SU-DHL-6 (cell line): Measurements from ENCODE around the gene HSF2BP.

Source experiments
- H2AFZ ChIP-seq: fragments of 200-600 bp; sonication (generic); 2 replicates; pipeline ENCODE4 v1.6.1; 2014; ENCODE audit warnings: low read depth, mild to moderate bottlenecking, moderate library complexity, mixed read lengths, antibody characterized with exemption, low read length; ENCODE audit not compliant: severe bottlenecking
- H3F3A ChIP-seq: fragments of 200-600 bp; shearing (Covaris generic); 2 replicates; pipeline ENCODE4 v1.6.0; 2016; ENCODE audit warnings: antibody characterized with exemption, mild to moderate bottlenecking; ENCODE audit not compliant: insufficient read depth
- H3K27ac ChIP-seq: fragments of 200-600 bp; sonication (generic); 2 replicates; pipeline ENCODE4 v1.5.1; 2016; ENCODE audit warnings: low read depth, mild to moderate bottlenecking, low read length, moderate library complexity, mixed read lengths
- H3K27me3 ChIP-seq: fragments of 200-600 bp; sonication (generic), shearing (Covaris generic); 2 replicates; pipeline ENCODE4 v1.6.0; 2014; ENCODE audit warnings: mild to moderate bottlenecking, low read length
- H3K36me3 ChIP-seq: fragments of 200-600 bp; sonication (generic); 2 replicates; pipeline ENCODE4 v1.6.1; 2014; ENCODE audit warnings: mild to moderate bottlenecking, low read length, mixed read lengths
- H3K4me2 ChIP-seq: fragments of 300-600, 200-600 bp; shearing (Covaris generic), sonication (generic); 2 replicates; pipeline ENCODE4 v1.6.0; 2014; ENCODE audit warnings: low read length, low read depth, mild to moderate bottlenecking; ENCODE audit not compliant: poor library complexity, severe bottlenecking
- H3K4me3 ChIP-seq: fragments of 200-600 bp; sonication (generic); 2 replicates; pipeline ENCODE4 v1.5.1; 2014; ENCODE audit warnings: antibody characterized with exemption, low read length, mild to moderate bottlenecking, mixed read lengths; ENCODE audit not compliant: insufficient read depth, poor library complexity, severe bottlenecking
- H3K79me2 ChIP-seq: fragments of 200-600 bp; sonication (generic); 2 replicates; pipeline ENCODE4 v1.6.1; 2014; ENCODE audit warnings: mild to moderate bottlenecking, low read length, moderate library complexity; ENCODE audit not compliant: insufficient read depth
- H3K9ac ChIP-seq: fragments of 200-600 bp; sonication (generic); 2 replicates; pipeline ENCODE4 v1.7.0; 2014; ENCODE audit warnings: mild to moderate bottlenecking, low read length
- H3K9me2 ChIP-seq: fragments of 200-600 bp; sonication (generic); replicated peaks from 2 replicates; pipeline ENCODE4 v1.6.1; 2014; ENCODE audit warnings: low read length; ENCODE audit not compliant: insufficient read depth
- H3K9me3 ChIP-seq: fragments of 200-600 bp; sonication (generic); 2 replicates; pipeline ENCODE4 v1.6.1; 2014; ENCODE audit warnings: low read length, mixed read lengths; ENCODE audit not compliant: insufficient read depth
- H4K20me1 ChIP-seq: fragments of 200-600 bp; sonication (generic); 2 replicates; pipeline ENCODE4 v1.6.1; 2014; ENCODE audit warnings: low read depth, mild to moderate bottlenecking, antibody characterized with exemption, low read length, moderate library complexity, mixed read lengths
- EZH2phosphoT487 ChIP-seq: fragments of 200-600 bp; sonication (generic), shearing (Covaris generic); conservative IDR thresholded peaks from 2 replicates; pipeline ENCODE4 v1.6.1; 2018; ENCODE audit warnings: mild to moderate bottlenecking, antibody characterized with exemption, low read length, moderate library complexity, mixed read lengths
- TF ChIP-seq, protein P1 (sequence below): fragments of 200-600 bp; sonication (generic); IDR thresholded peaks from one replicate; pipeline ENCODE4 v1.5.1; 2017; ENCODE audit warnings: antibody characterized with exemption, mild to moderate bottlenecking, low read length, moderate library complexity; ENCODE audit not compliant: insufficient read depth, poor library complexity, severe bottlenecking

Gene HSF2BP

GRCh38 chr21:43575473-43575844 lies 83.8 kb downstream of the HSF2BP start:
- Histone ChIP-seq H2AFZ (no peak overlapping the region), H3F3A (no peaks in the 10 kb centered on the region), H3K36me3 (no peaks in the 10 kb centered on the region), H3K4me3 (no peak overlapping the region), H3K9me2 (no peaks in the 10 kb centered on the region), H3K27ac (no peak overlapping the region), H4K20me1 (no peaks in the 10 kb centered on the region), H3K27me3 (no peaks in the 10 kb centered on the region), H3K9ac (no peak overlapping the region), H3K4me2 (no peak overlapping the region), H3K79me2 (no peaks in the 10 kb centered on the region), H3K9me3 (no peaks in the 10 kb centered on the region)
- TF ChIP-seq EZH2phosphoT487 = no peak
- TF ChIP-seq, protein P1, sequence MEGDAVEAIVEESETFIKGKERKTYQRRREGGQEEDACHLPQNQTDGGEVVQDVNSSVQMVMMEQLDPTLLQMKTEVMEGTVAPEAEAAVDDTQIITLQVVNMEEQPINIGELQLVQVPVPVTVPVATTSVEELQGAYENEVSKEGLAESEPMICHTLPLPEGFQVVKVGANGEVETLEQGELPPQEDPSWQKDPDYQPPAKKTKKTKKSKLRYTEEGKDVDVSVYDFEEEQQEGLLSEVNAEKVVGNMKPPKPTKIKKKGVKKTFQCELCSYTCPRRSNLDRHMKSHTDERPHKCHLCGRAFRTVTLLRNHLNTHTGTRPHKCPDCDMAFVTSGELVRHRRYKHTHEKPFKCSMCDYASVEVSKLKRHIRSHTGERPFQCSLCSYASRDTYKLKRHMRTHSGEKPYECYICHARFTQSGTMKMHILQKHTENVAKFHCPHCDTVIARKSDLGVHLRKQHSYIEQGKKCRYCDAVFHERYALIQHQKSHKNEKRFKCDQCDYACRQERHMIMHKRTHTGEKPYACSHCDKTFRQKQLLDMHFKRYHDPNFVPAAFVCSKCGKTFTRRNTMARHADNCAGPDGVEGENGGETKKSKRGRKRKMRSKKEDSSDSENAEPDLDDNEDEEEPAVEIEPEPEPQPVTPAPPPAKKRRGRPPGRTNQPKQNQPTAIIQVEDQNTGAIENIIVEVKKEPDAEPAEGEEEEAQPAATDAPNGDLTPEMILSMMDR = no peak

- Histone ChIP-seq H4K20me1 (no peaks in the 10 kb centered on the region), H3K9me3 (no peaks in the 10 kb centered on the region), H3K27me3 (no peaks in the 10 kb centered on the region), H3F3A (no peaks in the 10 kb centered on the region), H3K4me2 (no peak overlapping the region), H3K36me3 (no peaks in the 10 kb centered on the region), H3K9ac (no peak overlapping the region), H2AFZ (no peak overlapping the region), H3K27ac (no peak overlapping the region), H3K4me3 (no peak overlapping the region), H3K79me2 (no peaks in the 10 kb centered on the region), H3K9me2 (no peaks in the 10 kb centered on the region)
- TF ChIP-seq, protein P1 = no peak
- no peak for TF ChIP-seq EZH2phosphoT487
Observed at GRCh38 chr21:43574741-43575472, 84.4 kb downstream of the HSF2BP start.

DNA sequence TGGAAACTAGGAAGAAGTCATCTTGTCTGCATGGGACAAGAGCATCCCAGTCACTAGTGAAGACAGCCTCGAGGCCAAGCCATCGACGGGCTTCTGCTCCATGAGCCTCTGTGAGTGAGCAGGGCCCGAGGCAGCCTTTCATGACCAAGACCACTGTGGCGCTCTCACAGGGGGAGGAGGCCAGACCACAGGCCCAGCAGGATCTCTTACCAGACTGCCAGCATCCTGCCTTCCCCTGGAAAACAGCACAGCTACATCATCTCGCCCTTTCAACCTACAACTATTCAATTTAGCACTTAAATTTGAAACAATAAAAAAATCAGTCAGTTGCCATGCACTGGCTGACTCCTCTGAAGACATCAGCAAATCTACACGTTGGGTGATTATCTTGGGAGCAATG lies 85.4 kb downstream of the HSF2BP start:
- Histone ChIP-seq H3K9me3 (no peaks in the 10 kb centered on the region), H2AFZ (no peak overlapping the region), H3K36me3 (no peaks in the 10 kb centered on the region), H3K4me2 (no peak overlapping the region), H3K27me3 (no peaks in the 10 kb centered on the region), H3F3A (no peaks in the 10 kb centered on the region), H3K79me2 (no peaks in the 10 kb centered on the region), H3K9ac (no peak overlapping the region), H4K20me1 (no peaks in the 10 kb centered on the region), H3K9me2 (no peaks in the 10 kb centered on the region), H3K4me3 (no peak overlapping the region), H3K27ac (no peak overlapping the region)
- TF ChIP-seq, protein P1 = no peak
- no peak for TF ChIP-seq EZH2phosphoT487
